Measurements from ENCODE around the gene GPR137. TPM values are rescaled to one million over a fixed set of nuclear protein-coding genes. Genes with fewer than 3 reads are reported as not detected.

GPR137 gene
- total RNA-seq, 3 donors from 2014 or later (not counting 1 experiment from before 2014, with no cell fraction given), result 29.1 to 61.3 (median 34.4) TPM

DNA sequence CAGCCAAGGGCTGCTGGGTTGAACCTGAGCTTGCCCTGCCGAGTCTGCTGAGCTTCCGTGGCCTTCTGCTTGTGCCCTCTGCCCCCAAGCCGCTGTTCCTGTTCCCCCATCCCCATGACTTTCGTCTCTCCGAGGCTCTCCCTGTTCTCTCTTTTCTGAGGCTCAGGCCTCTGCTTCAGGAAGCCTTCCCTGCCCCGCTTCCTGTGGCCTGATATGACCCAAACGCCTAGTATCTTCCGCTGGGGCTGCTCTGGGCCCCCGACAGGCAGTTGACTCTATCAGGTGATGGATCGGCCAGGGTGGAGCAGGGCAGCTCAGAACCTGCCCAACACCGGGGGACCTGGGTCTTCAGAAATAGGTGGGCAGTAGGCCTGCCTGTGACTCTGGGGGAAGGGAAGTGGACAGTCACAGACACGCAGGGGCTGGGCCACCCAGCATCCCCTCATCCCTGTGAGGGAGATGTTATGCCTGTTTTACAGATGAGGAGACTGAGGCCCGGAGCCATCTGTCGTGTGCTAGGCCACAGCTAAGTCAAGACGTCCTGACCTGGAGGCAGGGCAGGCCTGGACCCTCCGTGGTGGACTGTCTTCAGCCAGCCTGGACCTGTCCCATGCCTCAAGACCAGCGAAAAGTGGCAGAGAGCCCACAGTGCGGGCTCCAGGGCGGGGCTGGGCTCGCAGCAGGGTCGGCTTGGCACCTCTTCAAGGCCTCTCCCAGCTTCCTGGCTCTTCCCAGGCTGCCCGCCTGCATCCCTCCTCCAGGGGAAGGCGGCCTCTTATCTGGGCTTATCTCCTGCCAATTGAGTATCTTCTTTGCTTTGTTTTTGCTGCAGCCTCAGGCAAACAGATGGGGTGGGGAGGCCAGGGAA is 17.4 kb upstream of the GPR137 start:
- peak overlapping the region; percentile 53 for H3K4me3 ChIP-seq (ENCODE audit: low read length)
- H3K27ac ChIP-seq (ENCODE audit: low read length), result peak overlapping the region; percentile 92
- H3K36me3 ChIP-seq (ENCODE audit: control insufficient read depth, insufficient read depth, low read length), result no peaks in the 10 kb centered on the region
- WGBS (ENCODE audit: insufficient coverage), result 47% methylated on average over 23 of the region's 23 CpGs
- Mint-ChIP-seq H3K27ac (peak overlapping the region; percentile 94 to 100), H3K36me3 (no peaks in the 10 kb centered on the region), H3K4me3 (peak overlapping the region; percentile 97), H3K27me3 (ENCODE audit: low read depth in 2 of 2) (no peaks in the 10 kb centered on the region), H3K9me3 (no peaks in the 10 kb centered on the region), H3K4me1 (peaks cover 36 to 40% of the 10 kb centered on the region in 2 donors)
- ATAC-seq, result no peak
- no peaks in the 10 kb centered on the region for H3K9me3 ChIP-seq (ENCODE audit: control insufficient read depth, insufficient read depth, low read length)
- DNase-seq, result no peak
- intact Hi-C loops (cut with micrococcal nuclease), result loop anchor here (2.0 kb wide), 3 partner anchors 17 to 61 kb away; partner anchors contain the start of genes FERMT3, FKBP2 and PLCB3
- peaks cover 42% of the 10 kb centered on the region for H3K4me1 ChIP-seq (ENCODE audit: control insufficient read depth, insufficient read depth, low read length)
- TF ChIP-seq, protein P1, sequence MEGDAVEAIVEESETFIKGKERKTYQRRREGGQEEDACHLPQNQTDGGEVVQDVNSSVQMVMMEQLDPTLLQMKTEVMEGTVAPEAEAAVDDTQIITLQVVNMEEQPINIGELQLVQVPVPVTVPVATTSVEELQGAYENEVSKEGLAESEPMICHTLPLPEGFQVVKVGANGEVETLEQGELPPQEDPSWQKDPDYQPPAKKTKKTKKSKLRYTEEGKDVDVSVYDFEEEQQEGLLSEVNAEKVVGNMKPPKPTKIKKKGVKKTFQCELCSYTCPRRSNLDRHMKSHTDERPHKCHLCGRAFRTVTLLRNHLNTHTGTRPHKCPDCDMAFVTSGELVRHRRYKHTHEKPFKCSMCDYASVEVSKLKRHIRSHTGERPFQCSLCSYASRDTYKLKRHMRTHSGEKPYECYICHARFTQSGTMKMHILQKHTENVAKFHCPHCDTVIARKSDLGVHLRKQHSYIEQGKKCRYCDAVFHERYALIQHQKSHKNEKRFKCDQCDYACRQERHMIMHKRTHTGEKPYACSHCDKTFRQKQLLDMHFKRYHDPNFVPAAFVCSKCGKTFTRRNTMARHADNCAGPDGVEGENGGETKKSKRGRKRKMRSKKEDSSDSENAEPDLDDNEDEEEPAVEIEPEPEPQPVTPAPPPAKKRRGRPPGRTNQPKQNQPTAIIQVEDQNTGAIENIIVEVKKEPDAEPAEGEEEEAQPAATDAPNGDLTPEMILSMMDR (IDR thresholded peaks at IDR 0.05), result no peak
- H3K27me3 ChIP-seq (ENCODE audit: control insufficient read depth, insufficient read depth, low read length), result no peaks in the 10 kb centered on the region

DNA sequence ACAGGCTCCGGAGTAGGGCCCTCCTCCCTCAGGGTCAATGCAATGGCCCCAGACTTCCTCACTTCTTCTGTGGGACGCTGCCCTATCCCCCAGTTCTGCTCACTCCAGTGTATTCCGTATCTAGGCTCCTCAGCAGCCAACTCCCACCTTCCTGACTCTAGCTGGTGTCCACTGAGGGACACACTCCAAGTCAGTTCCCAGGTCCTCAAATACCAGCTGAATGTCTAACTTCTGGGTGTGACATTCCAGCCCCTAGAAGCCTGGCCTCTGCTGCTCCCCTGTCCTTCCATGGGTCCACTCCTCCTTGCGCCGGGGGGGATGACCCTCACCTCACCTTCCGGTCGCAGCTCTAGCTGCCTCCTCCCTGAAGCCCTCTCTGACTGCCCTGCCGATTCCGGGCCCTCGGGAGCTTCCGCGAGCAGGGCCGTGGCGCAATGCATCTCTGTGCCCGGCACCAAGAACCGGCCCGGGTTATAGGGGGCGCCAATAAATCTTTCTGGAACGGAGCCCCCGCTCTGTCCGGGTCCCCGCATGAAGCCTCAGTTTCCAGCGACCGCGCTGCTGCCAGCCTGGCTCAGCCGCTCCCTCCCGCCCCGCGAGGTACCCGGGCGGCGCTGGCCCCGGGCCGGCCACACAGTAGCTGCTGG is 16.6 kb upstream of the GPR137 start:
- Mint-ChIP-seq H3K36me3 (no peaks in the 10 kb centered on the region), H3K4me1 (peaks cover 36 to 40% of the 10 kb centered on the region in 2 donors), H3K27ac (peak overlapping the region; percentile 94 to 100), H3K27me3 (ENCODE audit: low read depth in 2 of 2) (no peaks in the 10 kb centered on the region), H3K4me3 (peak overlapping the region; percentile 97), H3K9me3 (no peaks in the 10 kb centered on the region)
- no peaks in the 10 kb centered on the region for H3K9me3 ChIP-seq (ENCODE audit: control insufficient read depth, insufficient read depth, low read length)
- ATAC-seq, result peak; percentile 1 to 9 (median 1)
- H3K4me3 ChIP-seq (ENCODE audit: low read length), result peak overlapping the region; percentile 53
- H3K4me1 ChIP-seq (ENCODE audit: control insufficient read depth, insufficient read depth, low read length), result peaks cover 42% of the 10 kb centered on the region
- 3% methylated on average over 34 of the region's 34 CpGs for WGBS (ENCODE audit: insufficient coverage)
- TF ChIP-seq, protein P1 (IDR thresholded peaks at IDR 0.05), result no peak
- no peaks in the 10 kb centered on the region for H3K36me3 ChIP-seq (ENCODE audit: control insufficient read depth, insufficient read depth, low read length)
- peak in 1 of 2 donors; percentile 61 for DNase-seq
- intact Hi-C loops (cut with micrococcal nuclease), result loop anchor here (1.0 to 2.0 kb wide), 5 partner anchors 18 to 62 kb away; partner anchors contain the start of genes DNAJC4, FERMT3, FKBP2 and PLCB3
- peak overlapping the region; percentile 92 for H3K27ac ChIP-seq (ENCODE audit: low read length)
- no peaks in the 10 kb centered on the region for H3K27me3 ChIP-seq (ENCODE audit: control insufficient read depth, insufficient read depth, low read length)

DNA sequence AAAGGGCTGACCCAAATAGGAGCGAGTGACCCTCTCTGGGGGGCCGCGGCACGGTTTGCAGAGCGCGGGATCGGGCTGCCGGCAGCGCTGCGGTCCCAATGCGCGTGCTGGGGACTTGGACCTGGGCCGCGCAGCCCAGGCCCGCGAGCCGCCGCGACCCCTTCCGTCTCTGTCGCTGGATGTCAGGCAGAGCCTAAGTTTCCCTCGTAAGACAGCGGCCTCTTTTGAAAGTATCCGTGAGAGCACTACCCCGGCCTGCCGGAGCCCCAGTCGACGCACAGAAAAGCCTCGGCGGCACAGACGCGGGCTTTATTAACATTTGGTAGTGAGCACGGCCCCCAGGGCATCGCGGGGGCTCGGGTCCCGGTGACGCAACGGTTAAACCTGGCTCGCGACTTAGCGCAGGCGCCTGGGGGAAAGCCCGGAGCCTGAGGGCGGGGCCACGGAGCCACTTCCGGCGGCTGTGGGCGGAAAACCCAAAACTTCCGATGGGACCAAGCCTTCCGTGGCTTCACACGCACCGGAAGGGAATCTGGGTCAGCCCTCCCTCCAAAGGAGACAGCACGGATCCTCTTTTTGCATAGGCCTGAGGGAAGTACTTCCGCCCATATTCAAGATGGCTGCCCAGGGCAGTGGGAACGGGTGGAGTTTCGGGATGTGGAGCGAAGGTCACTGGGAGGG is 16.0 kb upstream of the GPR137 start:
- H3K27me3 ChIP-seq (ENCODE audit: control insufficient read depth, insufficient read depth, low read length), result no peaks in the 10 kb centered on the region
- DNase-seq (peak; percentile 94 to 99), ATAC-seq (peak; percentile 68 to 83 (median 72))
- peak overlapping the region; percentile 97 for H3K4me3 Mint-ChIP-seq
- no peaks in the 10 kb centered on the region for H3K9me3 ChIP-seq (ENCODE audit: control insufficient read depth, insufficient read depth, low read length)
- H3K4me3 ChIP-seq (ENCODE audit: low read length), result peak overlapping the region; percentile 53
- H3K4me1 ChIP-seq (ENCODE audit: control insufficient read depth, insufficient read depth, low read length), result peaks cover 42% of the 10 kb centered on the region
- WGBS (ENCODE audit: insufficient coverage), result under 1% methylated on average over 58 of the region's 58 CpGs
- intact Hi-C loops (cut with micrococcal nuclease), result loop anchor here (1.0 to 2.0 kb wide), 8 partner anchors 16 to 71 kb away; partner anchors contain the start of genes CCDC88B, DNAJC4, ESRRA and FERMT3
- no peaks in the 10 kb centered on the region for H3K36me3 ChIP-seq (ENCODE audit: control insufficient read depth, insufficient read depth, low read length)
- TF ChIP-seq, protein P1 (IDR thresholded peaks at IDR 0.05), result peak; percentile 34
- peaks cover 36 to 40% of the 10 kb centered on the region in 2 donors for H3K4me1 Mint-ChIP-seq
- peak overlapping the region; percentile 92 for H3K27ac ChIP-seq (ENCODE audit: low read length)
- no peaks in the 10 kb centered on the region for H3K27me3 Mint-ChIP-seq (ENCODE audit: low read depth in 2 of 2)
- H3K9me3 Mint-ChIP-seq, result no peaks in the 10 kb centered on the region
- H3K36me3 Mint-ChIP-seq, result no peaks in the 10 kb centered on the region
- peak overlapping the region; percentile 94 to 100 for H3K27ac Mint-ChIP-seq

All from natural killer cell (primary cell).